Thoracic aorta (tissue), 2 donors: ENCODE measurements around the gene OR8U1. TPM values are rescaled to one million over a fixed set of nuclear protein-coding genes. Genes with fewer than 3 reads are reported as not detected.

ENCODE experiments used
- ATAC-seq: fragments of 150-250 bp; one replicate; pipeline ENCODE4 v1.8.0; 2017; ENCODE audit warnings: low read depth; ENCODE audit not compliant: insufficient number of reproducible peaks, low FRiP score
- DNase-seq: peaks from one replicate; pipeline ENCODE4 v3.0.0-alpha.2; 2020; ENCODE audit warnings: low spot score
- H3K27ac ChIP-seq, 2 donors: fragments of 200-600 bp; sonication (generic); 1 replicate in 1 of 2; 2 replicates in 1 of 2; pipeline ENCODE4 v1.5.1; 2016; ENCODE audit warnings: mild to moderate bottlenecking in 2 of 2, moderate library complexity in 2 of 2
- H3K27me3 ChIP-seq: fragments of 200-600 bp; sonication (generic); replicated peaks from 2 replicates; pipeline ENCODE4 v1.6.0; 2016; ENCODE audit warnings: mild to moderate bottlenecking; ENCODE audit not compliant: insufficient read depth
- H3K36me3 ChIP-seq: fragments of 200-600 bp; sonication (generic); one replicate; pipeline ENCODE4 v1.5.1; 2016
- H3K4me1 ChIP-seq, 2 donors: fragments of 200-600 bp; sonication (generic); 1 replicate in 1 of 2; 2 replicates in 1 of 2; pipeline versions ENCODE4 v1.5.1 to v1.6.0; 2016; ENCODE audit warnings: low read depth in 2 of 2, mild to moderate bottlenecking in 1 of 2; ENCODE audit not compliant: control insufficient read depth in 1 of 2
- H3K4me3 ChIP-seq: fragments of 200-600 bp; sonication (generic); 2 replicates; pipeline ENCODE4 v1.5.1; 2016; ENCODE audit warnings: mild to moderate bottlenecking
- H3K9me3 ChIP-seq: fragments of 200-600 bp; sonication (generic); 2 replicates; pipeline ENCODE4 v1.5.1; 2016
- CTCF ChIP-seq: fragments of 200-600 bp; sonication (generic); IDR thresholded peaks from one replicate; pipeline ENCODE4 v1.5.1; 2019; ENCODE audit warnings: antibody characterized with exemption
- total RNA-seq, 2 donors: library from RNA; depleted of rRNA; stranded (reverse); fragments of >200 nt; gene quantifications; one replicate each; pipeline versions ENCODE4 v1.1.0 to v1.2.3, GENCODE V29; 2016

The OR8U1 gene
- total RNA-seq, 2 donors from 2014 or later: not detected

- DNase-seq: no peak
- H3K4me3 ChIP-seq: no peak overlapping the region
- no peaks in the 10 kb centered on the region for H3K9me3 ChIP-seq
- no peak overlapping the region for H3K27ac ChIP-seq
- no peaks in the 10 kb centered on the region for H3K36me3 ChIP-seq
- ATAC-seq: no peak
- no peak for TF ChIP-seq CTCF
- no peaks in the 10 kb centered on the region for H3K4me1 ChIP-seq
- no peaks in the 10 kb centered on the region for H3K27me3 ChIP-seq
Observed at GRCh38 chr11:56410801-56411200, 35.4 kb downstream of the OR8U1 start.

GRCh38 chr11:56412396-56412795, 37.0 kb downstream of the OR8U1 start, which contains the start of gene OR5AL1:
Gene OR5AL1 (plus strand): TSS chr11:56412696.
- DNase-seq: no peak
- no peaks in the 10 kb centered on the region for H3K27me3 ChIP-seq
- no peak for ATAC-seq
- H3K9me3 ChIP-seq: no peaks in the 10 kb centered on the region
- TF ChIP-seq CTCF: no peak
- no peaks in the 10 kb centered on the region for H3K36me3 ChIP-seq
- no peak within 1 kb of the TSS for H3K4me3 ChIP-seq
- no peaks in the 10 kb centered on the region for H3K4me1 ChIP-seq
- H3K27ac ChIP-seq: no peak within 1 kb of the TSS

Other genes starting within 250 kb of the OR8U1 start
- gene OR8J3, start 235.4 kb upstream of the OR8U1 start, total RNA-seq: not detected
- gene OR8K5, start 215.3 kb upstream of the OR8U1 start, total RNA-seq: not detected
- not detected for gene OR5J2, start 199.0 kb upstream of the OR8U1 start, total RNA-seq
- not detected for gene OR5T2, start 141.4 kb upstream of the OR8U1 start, total RNA-seq
- not detected for gene OR5T3, start 123.4 kb upstream of the OR8U1 start, total RNA-seq
- gene OR5T1, start 101.5 kb upstream of the OR8U1 start, total RNA-seq: not detected
- not detected for gene OR8H1, start 83.4 kb upstream of the OR8U1 start, total RNA-seq
- gene OR8K3, start 60.5 kb upstream of the OR8U1 start, total RNA-seq: not detected
- gene OR8K1, start 29.6 kb upstream of the OR8U1 start, total RNA-seq: not detected
- gene OR8J1, start 21.3 kb upstream of the OR8U1 start, total RNA-seq: not detected
- not detected for gene OR5AL1, start 37.1 kb downstream of the OR8U1 start, total RNA-seq
- not detected for gene OR5M3, start 97.7 kb downstream of the OR8U1 start, total RNA-seq
- gene OR5M8, start 115.7 kb downstream of the OR8U1 start, total RNA-seq: not detected
- gene OR5M11, start 167.6 kb downstream of the OR8U1 start, total RNA-seq: not detected
- not detected for gene OR5M10, start 202.1 kb downstream of the OR8U1 start, total RNA-seq
- not detected for gene OR5M1, start 239.2 kb downstream of the OR8U1 start, total RNA-seq